HG03439 (cell line): ENCODE results near the gene DCANP1.
A peak's percentile ranks its signal among the peaks of the same experiment; 100 is the strongest.

Experiments used
- ATAC-seq: cut with Tn5 transposase; IDR thresholded peaks from one replicate; pipeline ENCODE4 v1.9.1; 2021; ENCODE audit warnings: mild to moderate bottlenecking, moderate library complexity; ENCODE audit not compliant: unreplicated experiment

The DCANP1 gene

DNA sequence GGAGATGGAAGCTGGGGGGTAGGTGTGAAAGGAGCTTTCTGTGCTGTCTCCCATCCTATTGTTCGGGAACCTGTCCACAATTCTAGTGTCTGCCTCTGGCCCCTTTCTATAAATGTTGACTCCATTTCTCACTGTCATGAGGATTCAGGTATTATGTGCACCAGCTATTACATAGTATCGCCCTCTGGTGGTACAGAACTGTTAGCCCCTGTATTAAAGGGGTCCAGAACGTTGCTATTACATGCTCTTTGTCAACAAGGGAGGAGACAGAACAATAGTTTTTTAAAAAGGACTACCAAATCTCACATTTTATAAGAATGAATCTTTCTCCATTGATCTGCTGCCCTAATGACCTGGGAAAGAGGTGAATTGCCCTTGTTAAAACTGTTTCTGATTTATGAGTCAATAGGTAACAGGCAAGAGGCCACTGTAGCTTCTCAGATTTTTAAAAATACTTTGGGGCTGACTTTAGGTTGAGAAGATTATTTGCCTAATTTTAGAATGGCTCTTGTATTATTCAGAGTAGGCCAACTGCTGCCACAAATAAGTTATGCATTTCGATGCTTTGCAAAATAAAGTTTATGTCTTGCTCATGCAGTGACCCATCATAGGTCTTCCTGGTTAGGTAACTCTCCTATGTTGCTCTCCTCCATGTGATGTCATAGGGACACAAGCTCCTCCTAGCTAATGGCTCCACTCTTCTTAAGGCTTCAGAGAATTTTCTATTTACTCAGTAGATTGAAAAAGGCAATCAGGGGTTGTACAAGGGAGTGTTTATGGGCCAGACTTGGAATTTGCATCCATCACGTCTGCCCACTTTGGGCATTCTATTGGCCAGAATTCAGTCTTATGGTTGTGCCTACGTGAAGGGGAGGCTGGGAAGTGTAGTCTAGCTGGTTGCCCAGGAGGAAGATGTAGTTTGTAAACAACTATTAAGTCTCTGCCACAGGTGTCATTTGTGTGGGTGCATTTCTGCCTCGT, 20.8 kb downstream of the DCANP1 start:
- ATAC-seq, result peak; percentile 84

DNA sequence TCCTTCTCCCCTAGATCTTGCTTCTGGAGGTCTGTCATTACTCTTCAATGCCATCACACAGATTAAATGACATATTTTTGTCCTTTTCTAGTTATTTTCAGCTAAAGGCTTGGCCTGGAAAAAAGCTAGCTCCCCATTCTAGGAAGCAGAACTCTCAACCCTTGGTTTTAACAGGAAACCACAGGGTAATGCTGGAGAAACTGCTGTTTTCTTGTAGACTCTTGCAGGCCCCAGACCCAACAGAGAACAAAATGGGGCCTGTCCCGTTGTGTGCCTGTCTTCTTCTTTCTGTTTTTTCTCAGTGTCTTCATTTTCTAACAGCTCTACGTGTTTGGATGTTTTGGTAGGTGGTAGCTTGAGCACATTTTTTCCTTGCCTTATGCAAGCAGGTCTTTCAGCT, 21.5 kb downstream of the DCANP1 start:
- no peak for ATAC-seq

DNA sequence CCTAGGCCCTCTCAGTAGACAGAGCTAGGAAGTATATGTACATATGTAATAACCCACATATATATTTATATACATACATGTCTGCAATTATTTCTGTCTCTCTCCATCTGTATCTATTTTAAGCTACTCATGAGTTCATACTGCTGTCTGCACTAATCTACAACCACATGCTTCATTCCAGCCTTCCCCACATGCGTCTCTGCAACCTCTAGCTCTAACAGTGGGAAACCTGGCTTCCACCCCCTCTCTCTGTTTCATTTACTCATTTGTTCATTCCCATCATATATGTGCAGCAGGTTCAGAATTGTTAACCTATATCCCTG, 23.3 kb downstream of the DCANP1 start:
- ATAC-seq, result no peak

DNA sequence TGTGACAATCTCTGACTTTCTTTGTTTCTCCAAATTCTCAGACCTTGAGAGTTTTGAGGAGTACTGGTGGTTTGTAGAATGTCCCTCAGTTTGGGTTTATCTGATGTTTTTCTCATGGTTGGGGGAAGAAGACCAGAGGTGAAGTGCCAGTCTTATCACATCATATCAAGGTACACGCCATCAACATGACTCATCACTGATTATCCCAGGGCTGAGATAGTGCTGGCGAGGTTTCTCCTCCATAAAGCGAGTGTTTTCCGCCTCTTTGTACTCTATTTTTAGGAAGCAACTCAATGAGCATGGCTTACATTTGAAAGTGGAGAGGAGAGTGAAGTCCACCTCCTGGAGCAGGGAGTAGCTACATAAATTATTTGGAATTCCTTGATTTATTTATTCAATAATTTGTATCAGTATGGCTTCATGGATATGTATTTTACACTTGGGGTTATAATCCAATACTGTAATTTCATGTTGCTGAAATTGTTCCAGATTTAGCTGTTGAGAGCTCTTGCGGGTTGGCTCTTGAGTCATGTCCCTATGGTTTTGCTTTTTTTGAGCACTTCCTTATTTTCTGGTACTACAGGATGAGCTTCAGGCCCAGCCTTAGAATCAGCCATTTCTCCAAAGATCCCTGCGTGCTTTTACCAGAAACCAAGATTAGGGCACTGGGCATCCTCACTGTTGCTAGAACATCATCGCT, 23.9 kb downstream of the DCANP1 start:
- ATAC-seq, result no peak

DNA sequence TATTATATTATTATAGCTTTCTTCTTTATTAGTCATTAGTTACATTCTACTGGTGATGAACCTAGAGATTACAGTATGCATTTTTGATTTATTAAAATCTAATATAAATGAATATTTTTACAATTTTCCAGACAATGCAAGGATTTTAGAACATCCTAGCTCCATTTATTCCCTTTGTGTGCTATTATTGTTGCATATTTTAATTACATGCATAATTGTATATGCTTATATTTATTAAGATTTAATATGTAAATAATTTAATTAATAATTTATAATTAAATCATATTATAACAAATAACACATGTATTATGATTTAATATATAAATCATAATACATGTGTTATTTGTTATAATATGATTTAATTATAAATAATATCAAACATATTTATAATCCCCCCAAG, 24.7 kb downstream of the DCANP1 start:
- ATAC-seq, result no peak

DNA sequence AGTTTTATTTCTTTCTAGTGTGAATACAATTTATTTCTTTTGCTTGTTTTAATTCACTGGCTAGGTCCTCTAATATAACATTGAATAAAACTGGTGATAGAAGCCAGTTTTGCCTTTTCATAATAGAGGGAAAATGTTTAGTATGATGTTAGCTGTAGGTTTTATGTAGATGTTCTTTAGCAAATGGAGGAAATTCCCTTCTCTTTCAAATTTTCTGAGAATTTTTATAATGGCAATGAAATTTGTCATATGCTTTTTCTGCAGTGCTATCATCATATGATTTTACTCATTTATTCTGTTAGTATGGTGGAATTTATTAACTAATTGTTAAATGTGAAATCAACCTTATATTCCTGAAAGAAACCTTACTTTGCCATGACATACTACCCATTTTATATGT, 30.1 kb downstream of the DCANP1 start:
- ATAC-seq, result no peak

DNA sequence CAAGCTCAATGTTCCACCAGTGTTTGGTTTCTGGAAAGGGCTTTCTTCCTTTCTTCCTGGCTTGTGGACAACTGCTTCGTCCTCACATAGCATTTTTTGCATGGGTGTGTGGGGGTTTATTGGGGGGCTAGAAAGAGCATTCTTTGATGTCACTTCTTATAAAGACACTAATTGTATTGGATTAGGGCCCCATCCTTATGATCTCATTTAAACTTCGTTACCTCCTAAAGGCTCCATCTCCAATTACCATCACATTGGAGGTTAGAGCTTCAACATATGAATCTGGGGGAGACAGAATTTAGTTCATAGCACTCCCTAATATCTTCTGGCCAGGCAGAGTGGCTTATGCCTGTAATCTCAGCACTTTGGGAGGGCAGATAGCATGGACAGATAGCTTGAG, 42.1 kb downstream of the DCANP1 start:
- no peak for ATAC-seq

DNA sequence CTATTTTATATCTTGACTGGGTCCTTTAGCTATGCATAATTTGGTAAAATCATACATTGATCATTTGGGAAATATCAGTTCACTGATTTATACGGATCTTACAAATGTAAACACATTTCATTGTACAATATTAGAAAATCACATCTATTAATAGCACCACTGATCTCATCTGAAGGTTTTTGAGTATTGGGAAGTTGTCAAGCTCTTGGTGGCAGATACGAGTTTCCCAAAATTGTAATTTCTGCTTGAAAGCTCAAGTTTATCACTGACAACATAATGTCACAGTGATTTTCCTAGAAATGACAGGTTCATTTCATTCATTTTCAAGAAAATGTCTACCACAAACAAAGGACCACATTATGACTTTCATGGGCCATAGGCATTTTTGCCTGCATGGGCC, 45.1 kb downstream of the DCANP1 start:
- no peak for ATAC-seq

DNA sequence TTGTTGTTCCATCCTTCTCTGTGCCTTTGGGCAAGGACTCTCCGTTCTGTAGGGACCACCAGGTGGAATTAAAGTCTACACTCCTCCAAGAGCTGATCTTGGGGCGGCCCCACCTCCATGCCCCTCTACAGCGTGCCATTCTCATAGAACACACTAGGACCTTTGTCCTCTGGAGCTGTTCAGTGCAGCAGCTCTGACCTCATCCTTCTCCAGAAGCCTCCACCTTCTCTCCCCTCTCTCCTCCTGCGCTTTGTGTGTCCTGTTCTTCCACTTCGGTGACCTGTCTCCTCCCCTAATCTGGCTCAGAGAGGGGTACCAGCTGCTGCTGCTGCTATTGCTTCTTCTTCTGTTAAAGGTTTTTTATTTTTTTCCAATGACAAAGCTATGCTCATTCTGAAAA, 46.3 kb downstream of the DCANP1 start:
- ATAC-seq, result no peak

DNA sequence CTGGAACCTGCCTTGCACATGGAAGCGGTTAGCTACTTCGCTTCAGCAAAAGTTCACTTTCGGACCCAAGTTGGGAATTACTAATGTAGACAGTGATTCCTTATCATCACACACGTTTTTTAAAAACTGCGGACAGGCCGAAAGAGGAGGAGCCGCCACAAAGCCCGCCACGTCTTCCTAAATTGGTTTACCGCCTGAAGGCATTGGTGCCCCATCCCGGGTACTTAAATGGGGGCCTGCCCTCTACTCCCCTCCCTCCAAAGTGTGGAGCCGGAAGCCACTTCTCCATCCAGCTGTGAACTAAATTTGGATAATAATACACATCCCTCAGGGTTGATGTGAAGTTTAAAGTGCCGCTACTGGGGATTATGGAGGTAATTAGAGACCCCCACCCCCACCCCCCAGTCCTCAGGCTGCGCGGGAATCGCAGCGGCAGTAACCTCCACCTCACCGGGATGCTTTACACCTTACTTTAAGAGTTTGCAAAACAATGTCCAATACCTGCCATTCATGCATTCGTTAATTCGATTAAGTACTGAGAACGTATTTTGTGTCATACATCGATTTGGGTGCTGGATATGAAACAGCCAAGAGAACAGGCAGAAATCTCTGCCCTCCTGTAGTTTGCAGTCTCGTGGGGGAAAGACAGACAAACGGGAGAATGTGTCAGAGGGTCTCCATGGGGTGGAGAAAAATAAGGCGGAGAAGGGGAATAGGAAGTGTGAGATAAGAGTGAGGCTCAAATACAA, 47.2 kb downstream of the DCANP1 start:
- no peak for ATAC-seq

DNA sequence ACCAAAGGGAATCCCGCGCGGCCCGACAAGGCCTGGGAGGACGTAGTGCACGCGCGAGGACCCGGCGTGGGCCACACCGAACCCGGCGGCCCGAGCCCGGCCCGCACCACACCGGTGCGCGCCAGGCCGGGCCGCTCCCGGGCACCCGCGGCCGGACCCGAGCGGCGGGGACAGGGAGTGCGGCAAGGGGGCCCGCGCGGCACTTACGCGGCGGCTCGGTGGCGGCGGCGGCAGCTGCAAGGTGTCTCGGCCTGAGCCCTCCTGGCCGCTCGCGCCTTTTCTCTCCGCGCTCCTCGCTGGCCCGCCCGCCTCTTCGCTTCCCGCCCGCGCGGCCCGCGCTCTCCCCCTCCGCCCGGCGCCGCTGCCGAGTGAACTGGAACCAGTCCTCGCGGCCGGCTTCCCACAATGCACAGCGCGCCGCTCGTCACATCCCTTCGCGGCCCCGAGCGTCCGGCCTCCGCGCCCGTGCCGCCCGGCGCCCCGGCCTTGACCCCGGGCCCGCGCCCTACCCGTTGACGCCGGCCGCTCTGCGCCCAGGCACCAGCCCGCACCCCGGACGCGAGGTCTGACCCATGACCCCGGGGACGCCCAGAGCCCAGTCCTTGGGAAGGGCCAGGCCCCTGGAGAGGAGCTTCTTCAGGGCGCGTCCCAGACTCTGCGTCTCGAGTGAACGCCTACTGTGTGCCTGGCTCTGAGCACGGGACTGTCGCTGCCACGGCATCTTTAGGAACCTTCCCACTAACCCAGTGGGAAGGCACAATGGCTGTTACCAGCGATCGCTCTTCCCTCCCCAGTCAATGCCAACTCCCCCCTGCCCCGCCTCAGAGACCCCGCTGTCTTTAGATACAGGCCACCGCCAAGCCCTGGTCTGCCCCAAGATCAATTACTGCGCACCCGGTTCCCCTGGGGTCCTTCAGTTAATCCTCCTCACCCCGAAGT, 48.0 kb downstream of the DCANP1 start, which contains the start of gene MACROH2A1:
Gene MACROH2A1 (minus strand): TSS at position 377 of the 939 bp plus-strand sequence. CDS start 10,138 bp downstream, outside the sequence.
- peak; percentile 82 for ATAC-seq

DNA sequence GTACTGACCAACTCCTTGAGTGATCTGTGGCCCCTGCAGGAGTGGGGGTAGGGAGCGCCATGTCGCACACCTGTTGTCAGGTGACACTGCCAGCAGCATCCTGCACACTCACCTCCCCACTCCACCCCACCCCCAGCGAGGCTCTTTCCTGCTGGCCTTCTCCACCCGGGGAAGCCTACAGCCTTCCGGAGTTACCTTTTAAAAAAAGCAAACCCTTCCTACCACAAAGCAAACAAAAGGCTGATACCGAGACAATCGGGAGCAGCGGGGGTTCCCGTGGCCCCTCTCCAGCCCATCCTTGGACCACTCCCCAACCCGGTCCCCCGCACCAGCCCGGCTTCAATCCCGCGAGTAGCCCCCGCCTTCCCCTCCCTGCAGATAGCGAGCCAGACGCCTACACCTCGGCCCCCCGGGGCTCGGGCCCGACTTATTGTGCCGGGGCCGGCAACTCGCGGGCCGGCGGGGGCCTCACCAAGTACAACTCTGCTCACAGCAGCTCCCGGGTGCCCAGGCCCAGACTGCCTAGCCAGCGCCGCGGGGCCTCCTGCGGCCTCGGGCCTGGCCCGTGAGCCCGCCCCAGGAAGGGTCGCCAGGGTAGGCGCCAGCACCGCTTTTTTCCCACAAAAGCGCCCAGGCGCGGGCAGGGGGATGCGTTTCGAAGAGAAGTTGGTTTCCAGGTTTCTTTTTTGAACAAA, 48.8 kb downstream of the DCANP1 start:
- peak; percentile 42 for ATAC-seq

DNA sequence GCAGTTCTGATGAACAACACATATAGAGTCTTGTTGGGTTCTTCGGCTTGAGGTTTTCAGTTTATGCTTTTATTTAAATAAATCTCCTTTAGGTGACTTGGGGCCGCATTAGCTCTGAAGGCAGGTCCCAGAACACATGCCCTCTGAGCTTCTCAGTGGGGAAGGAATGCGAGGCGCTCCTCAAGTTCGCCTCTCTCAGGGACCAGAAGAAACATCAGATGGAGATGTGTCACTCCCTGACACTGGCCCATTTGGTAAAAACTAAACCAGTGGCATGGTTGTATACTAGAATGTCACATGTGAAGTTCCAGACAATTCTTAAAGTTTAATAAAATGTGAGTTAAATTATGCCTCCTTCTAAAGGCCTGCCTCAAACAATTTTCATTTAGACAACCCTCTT, 50.1 kb downstream of the DCANP1 start:
- no peak for ATAC-seq

DNA sequence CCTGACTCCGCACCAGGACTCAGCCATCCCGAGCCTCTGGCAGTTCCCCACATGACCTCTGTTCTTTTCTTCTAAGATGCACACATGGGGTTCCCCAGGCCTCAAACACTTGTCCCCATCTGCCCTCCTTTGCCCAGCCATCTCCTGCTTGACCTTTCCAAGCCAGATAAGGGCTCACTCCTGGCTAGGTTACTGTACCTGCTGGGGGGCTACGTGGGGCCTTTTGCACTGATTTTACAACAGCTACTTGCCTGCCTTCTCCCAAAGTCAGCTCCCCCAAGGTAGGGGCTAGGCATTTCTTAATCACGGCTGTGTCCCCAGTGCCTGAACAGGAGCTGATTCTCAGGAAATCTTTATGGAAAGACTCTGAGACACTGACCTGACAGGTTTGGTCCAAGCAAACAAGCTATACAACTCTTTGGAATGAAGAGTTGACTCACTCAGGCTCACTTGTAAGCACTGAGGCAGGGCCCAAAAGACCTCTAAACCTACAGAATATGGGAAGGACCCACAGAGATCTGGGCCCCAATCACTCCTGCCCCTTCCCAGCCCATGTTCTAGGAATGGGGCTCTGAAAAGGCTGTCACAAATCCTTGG, 50.6 kb downstream of the DCANP1 start:
- ATAC-seq, result no peak

DNA sequence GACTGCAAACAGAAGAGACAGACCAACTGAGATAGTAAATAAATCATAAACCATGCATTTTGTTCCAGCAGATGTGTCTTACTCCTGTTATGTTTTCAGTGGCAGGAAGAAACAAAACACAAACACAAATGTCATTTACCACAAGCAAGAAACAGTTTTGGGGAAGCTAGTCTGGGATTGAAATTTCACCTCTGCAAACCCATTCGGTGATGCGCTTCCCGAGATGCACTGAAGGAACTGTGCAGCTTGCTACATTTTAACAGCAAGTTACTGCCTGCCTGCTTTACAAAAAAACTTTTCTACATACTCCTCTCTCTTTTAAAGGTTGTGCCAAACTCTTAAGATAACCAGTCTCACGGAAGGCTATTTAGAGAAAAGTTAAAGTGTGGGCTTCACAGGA, 51.3 kb downstream of the DCANP1 start:
- no peak for ATAC-seq

DNA sequence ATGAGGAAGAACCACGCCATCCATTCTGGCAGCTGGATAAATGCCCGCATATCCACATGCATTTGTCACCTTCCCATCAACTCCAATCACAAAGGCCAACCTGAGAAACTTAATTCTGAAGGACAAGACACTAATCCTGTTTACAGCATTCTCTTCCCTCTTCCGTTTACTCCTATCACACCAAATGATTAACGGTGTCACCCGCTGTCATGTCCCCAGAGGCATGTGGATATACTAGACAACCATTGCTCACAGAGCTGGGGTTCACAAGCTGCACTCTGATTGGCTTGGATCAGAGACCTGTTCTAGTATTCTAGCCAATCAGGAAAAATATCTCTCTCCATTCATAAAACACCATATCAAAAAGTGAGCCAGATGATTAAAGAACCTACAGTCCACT, 51.7 kb downstream of the DCANP1 start:
- ATAC-seq, result no peak
